A673 (cell line): Measurements from ENCODE around the gene DYNC2I2.

Experiments used
- EZH2 ChIP-seq: fragments of 200-600 bp; sonication (generic); IDR thresholded peaks from 2 replicates; pipeline ENCODE4 v1.6.1; 2017; ENCODE audit warnings: borderline replicate concordance, low read depth, mild to moderate bottlenecking, mixed read lengths, antibody characterized with exemption, low read length; ENCODE audit not compliant: poor library complexity, severe bottlenecking
- TF ChIP-seq, protein P1 (sequence below): fragments of 300-800, 200-600 bp; sonication (generic); conservative IDR thresholded peaks from 2 replicates; pipeline ENCODE4 v1.5.1; 2017; ENCODE audit warnings: low read depth, mild to moderate bottlenecking, antibody characterized with exemption, low read length, moderate library complexity, mixed read lengths

DNA sequence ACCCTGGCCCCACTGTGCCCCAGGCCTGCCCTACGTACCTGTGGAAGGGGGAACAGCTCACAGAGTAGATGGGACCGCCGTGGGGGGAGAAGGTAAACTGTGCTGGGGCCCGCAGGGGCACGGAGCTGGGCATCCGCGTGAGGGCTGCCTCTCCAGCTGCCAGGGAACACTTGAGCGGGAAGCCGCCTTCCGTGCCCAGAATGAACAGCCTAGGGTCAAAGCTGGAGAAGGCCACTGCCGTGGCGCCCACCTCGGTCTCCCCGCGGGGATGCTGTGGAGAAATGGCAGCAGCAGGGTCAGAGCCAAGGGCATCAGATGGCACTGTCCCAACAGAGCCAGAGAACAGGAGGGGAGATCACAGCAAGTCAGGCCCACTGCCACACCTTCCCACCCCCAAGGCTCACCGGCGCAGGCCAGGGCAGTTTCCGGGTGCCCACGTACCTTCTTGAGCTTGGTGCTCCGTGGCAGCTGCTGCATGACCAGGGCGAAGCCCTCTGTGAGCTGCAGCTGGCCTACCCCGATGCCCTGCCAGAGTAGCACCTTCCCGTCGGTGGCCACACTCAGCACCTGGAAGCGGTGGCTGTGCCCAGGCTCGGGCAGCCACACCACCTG is 21.9 kb downstream of the DYNC2I2 start:
- TF ChIP-seq, protein P1, sequence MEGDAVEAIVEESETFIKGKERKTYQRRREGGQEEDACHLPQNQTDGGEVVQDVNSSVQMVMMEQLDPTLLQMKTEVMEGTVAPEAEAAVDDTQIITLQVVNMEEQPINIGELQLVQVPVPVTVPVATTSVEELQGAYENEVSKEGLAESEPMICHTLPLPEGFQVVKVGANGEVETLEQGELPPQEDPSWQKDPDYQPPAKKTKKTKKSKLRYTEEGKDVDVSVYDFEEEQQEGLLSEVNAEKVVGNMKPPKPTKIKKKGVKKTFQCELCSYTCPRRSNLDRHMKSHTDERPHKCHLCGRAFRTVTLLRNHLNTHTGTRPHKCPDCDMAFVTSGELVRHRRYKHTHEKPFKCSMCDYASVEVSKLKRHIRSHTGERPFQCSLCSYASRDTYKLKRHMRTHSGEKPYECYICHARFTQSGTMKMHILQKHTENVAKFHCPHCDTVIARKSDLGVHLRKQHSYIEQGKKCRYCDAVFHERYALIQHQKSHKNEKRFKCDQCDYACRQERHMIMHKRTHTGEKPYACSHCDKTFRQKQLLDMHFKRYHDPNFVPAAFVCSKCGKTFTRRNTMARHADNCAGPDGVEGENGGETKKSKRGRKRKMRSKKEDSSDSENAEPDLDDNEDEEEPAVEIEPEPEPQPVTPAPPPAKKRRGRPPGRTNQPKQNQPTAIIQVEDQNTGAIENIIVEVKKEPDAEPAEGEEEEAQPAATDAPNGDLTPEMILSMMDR: no peak
- TF ChIP-seq EZH2: no peak
